K562 (cell line): Measurements from ENCODE around the gene C4orf50. TPM values are rescaled to one million over a fixed set of nuclear protein-coding genes. Genes with fewer than 3 reads are reported as not detected.

ENCODE experiments used
- ATAC-seq: fragments of 200-7000 bp; cut with Tn5 transposase; 3 replicates; pipeline ENCODE4 v1.9.1; 2020; ENCODE audit warnings: moderate library complexity
- BruUV-seq: library from RNA; stranded (reverse); fragments of 400-500 nt; replicated peaks from 2 replicates; lab custom pipeline; 2021; lab: Mats Ljungman, UMichigan
- CTCF ChIA-PET: fragments of 300-600 bp; formaldehyde crosslinking; extraction: SDS; loops from one replicate; lab custom pipeline; 2021; ENCODE audit warnings: low intra/inter-chr PET ratio; lab: Yijun Ruan, JAX
- POLR2A ChIA-PET: fragments of 300-600, 350-650 bp; sonication (Branson Sonifier 250); formaldehyde crosslinking; extraction: SDS; loops from one replicate; lab custom pipeline; 2021; ENCODE audit warnings: antibody characterized with exemption, inconsistent platforms; lab: Yijun Ruan, JAX
- DNase-seq, 4 experiments: peaks; one replicate each; pipeline versions ENCODE4 v3.0.0 to v3.0.0-alpha.2; 2011 to 2018; ENCODE audit warnings: low spot score in 3 of 4, mixed read lengths in 3 of 4; ENCODE audit errors: extremely low read depth in 1 of 4
- FAIRE-seq: peaks from 2 replicates; lab custom pipeline; 2011; peaks lifted over from hg19 to GRCh38; lab: Jason Lieb, UNC
- H2AFZ ChIP-seq: 2 replicates; pipeline ENCODE4 v1.6.0; 2011; ENCODE audit warnings: low read depth, low read length, control low read depth, inconsistent platforms
- H3K27ac ChIP-seq: fragments of 200-600 bp; 3 replicates; pipeline ENCODE4 v1.8.0; 2011; ENCODE audit warnings: low read depth, mild to moderate bottlenecking, control low read depth, inconsistent platforms, low read length, moderate library complexity, mixed read lengths; ENCODE audit errors: extremely low read depth
- H3K27me3 ChIP-seq, 2 experiments: fragments of 300-600 bp in 1 of 2; 2 replicates in 1 of 2; 3 replicates in 1 of 2; pipeline versions ENCODE4 v1.6.0 to v1.8.0; 2011; ENCODE audit warnings: inconsistent platforms in 2 of 2, low read length in 2 of 2, mild to moderate bottlenecking in 1 of 2, mixed read lengths in 1 of 2, moderate library complexity in 1 of 2; ENCODE audit not compliant: control insufficient read depth in 2 of 2, insufficient read depth in 2 of 2
- H3K36me3 ChIP-seq: fragments of 300-600 bp; 3 replicates; pipeline ENCODE4 v1.8.0; 2011; ENCODE audit warnings: mild to moderate bottlenecking, low read length, inconsistent platforms; ENCODE audit not compliant: control insufficient read depth, insufficient read depth
- H3K4me1 ChIP-seq, 2 experiments: fragments of 200-600 bp in 1 of 2; replicated peaks in 1 of 2; 2 replicates in 1 of 2; 3 replicates in 1 of 2; pipeline versions ENCODE4 v1.5.1 to v1.8.0; 2011; ENCODE audit warnings: inconsistent platforms in 2 of 2, low read length in 2 of 2, mild to moderate bottlenecking in 1 of 2, mixed read lengths in 1 of 2, moderate library complexity in 1 of 2; ENCODE audit not compliant: control insufficient read depth in 2 of 2, insufficient read depth in 2 of 2
- H3K4me2 ChIP-seq: 2 replicates; pipeline ENCODE4 v1.6.1; 2011; ENCODE audit warnings: low read length, control low read depth, inconsistent platforms, mixed read lengths; ENCODE audit not compliant: insufficient read depth
- H3K4me3 ChIP-seq: fragments of 200-600 bp; sonication (generic), shearing (Covaris generic); 2 replicates; pipeline ENCODE4 v1.5.1; 2016; ENCODE audit warnings: control low read depth, inconsistent platforms
- H3K79me2 ChIP-seq: fragments of 200-600 bp; 3 replicates; pipeline ENCODE4 v1.8.0; 2011; ENCODE audit warnings: low read length, inconsistent platforms; ENCODE audit not compliant: control insufficient read depth, insufficient read depth
- H3K9ac ChIP-seq, 2 experiments: 2 replicates each; pipeline versions ENCODE4 v1.6.0 to v1.6.1; 2011; ENCODE audit warnings: low read depth in 2 of 2, low read length in 2 of 2, control low read depth in 1 of 2, inconsistent platforms in 1 of 2, mild to moderate bottlenecking in 1 of 2, mixed read lengths in 1 of 2; ENCODE audit not compliant: insufficient read depth in 1 of 2
- H3K9me1 ChIP-seq: one replicate; pipeline ENCODE4 v1.6.0; 2011; ENCODE audit warnings: inconsistent platforms, mild to moderate bottlenecking, low read length, moderate library complexity; ENCODE audit not compliant: control insufficient read depth, insufficient read depth
- H3K9me3 ChIP-seq: replicated peaks from 2 replicates; pipeline ENCODE4 v1.5.1; 2011; ENCODE audit warnings: low read depth, low read length, inconsistent platforms; ENCODE audit not compliant: control insufficient read depth, insufficient read depth
- H4K20me1 ChIP-seq: replicated peaks from 2 replicates; pipeline ENCODE4 v1.6.1; 2011; ENCODE audit warnings: low read length, inconsistent platforms, mixed read lengths; ENCODE audit not compliant: control insufficient read depth, insufficient read depth
- ARID3B ChIP-seq: fragments of 250-450 bp; sonication (Bioruptor Pico); IDR thresholded peaks from 2 replicates; pipeline ENCODE4 v1.4.0; 2020; ENCODE audit warnings: borderline replicate concordance
- BMI1 ChIP-seq: fragments of 150-350 bp; IDR thresholded peaks from 2 replicates; pipeline ENCODE4 v1.6.1; 2014; ENCODE audit warnings: low read length
- CEBPG ChIP-seq, 3 experiments: fragments of 200-800 bp in 1 of 3; sonication (Bioruptor generic) in 1 of 3; sonication (generic) in 1 of 3; formaldehyde crosslinking in 1 of 3; IDR thresholded peaks in 2 of 3; conservative IDR thresholded peaks in 1 of 3; 2 replicates each; pipeline versions ENCODE4 v1.6.1 to v1.8.0; 2016 to 2022; ENCODE audit warnings: missing compliant biosample characterization in 2 of 3, missing genetic modification characterization in 2 of 3, mild to moderate bottlenecking in 1 of 3, missing genetic modification reagents in 1 of 3
- CREB1 ChIP-seq, 2 experiments: sonication (generic) in 1 of 2; formaldehyde crosslinking in 1 of 2; IDR thresholded peaks; 2 replicates each; pipeline versions ENCODE4 v1.6.1 to v1.8.0; 2012 to 2022; ENCODE audit warnings: inconsistent platforms in 1 of 2, mild to moderate bottlenecking in 1 of 2, missing genetic modification reagents in 1 of 2, moderate library complexity in 1 of 2
- FOXK1 ChIP-seq: sonication (generic); formaldehyde crosslinking; IDR thresholded peaks from 2 replicates; pipeline ENCODE4 v1.8.0; 2022; ENCODE audit warnings: missing genetic modification reagents, mild to moderate bottlenecking, borderline replicate concordance
- GATAD2B ChIP-seq: fragments of 450-650 bp; IDR thresholded peaks from 2 replicates; pipeline ENCODE4 v1.6.1; 2017; ENCODE audit warnings: mild to moderate bottlenecking, borderline replicate concordance
- HNRNPUL1 ChIP-seq: fragments of 200-400 bp; formaldehyde crosslinking; IDR thresholded peaks from 2 replicates; pipeline ENCODE4 v1.6.1; 2017; ENCODE audit warnings: low read length
- KLF6 ChIP-seq: fragments of 250-450 bp; sonication (Bioruptor Pico); IDR thresholded peaks from 2 replicates; pipeline ENCODE4 v1.4.0; 2020; ENCODE audit warnings: mild to moderate bottlenecking, moderate library complexity, borderline replicate concordance
- OTX1 ChIP-seq: fragments of 450-650 bp; formaldehyde crosslinking; IDR thresholded peaks from 2 replicates; pipeline ENCODE4 v1.4.0; 2022; ENCODE audit warnings: mild to moderate bottlenecking
- PURB ChIP-seq: sonication (generic); formaldehyde crosslinking; IDR thresholded peaks from 2 replicates; pipeline ENCODE4 v1.9.0; 2021; ENCODE audit warnings: low read depth, mild to moderate bottlenecking, missing genetic modification reagents
- SAFB2 ChIP-seq: fragments of 200-400 bp; formaldehyde crosslinking; IDR thresholded peaks from 2 replicates; pipeline ENCODE4 v1.6.1; 2018; ENCODE audit warnings: borderline replicate concordance, low read length, low read depth, moderate library complexity; ENCODE audit not compliant: severe bottlenecking
- SAP30 ChIP-seq: fragments of 200-600 bp; sonication (generic); IDR thresholded peaks from 2 replicates; pipeline ENCODE4 v1.6.1; 2012; ENCODE audit warnings: borderline replicate concordance, low read depth, mild to moderate bottlenecking, moderate library complexity, low read length, control low read depth, inconsistent platforms; ENCODE audit not compliant: insufficient read depth, poor library complexity, severe bottlenecking
- SMAD3 ChIP-seq: fragments of 450-650 bp; formaldehyde crosslinking; conservative IDR thresholded peaks from 2 replicates; pipeline ENCODE4 v1.4.0; 2020; ENCODE audit warnings: mild to moderate bottlenecking
- TCF7L2 ChIP-seq: fragments of 150-350 bp; IDR thresholded peaks from 2 replicates; pipeline ENCODE4 v1.6.1; 2016; ENCODE audit warnings: low read depth, mild to moderate bottlenecking, low read length, moderate library complexity
- YBX1 ChIP-seq: fragments of 450-650 bp; IDR thresholded peaks from 2 replicates; pipeline ENCODE4 v1.7.1; 2016; ENCODE audit warnings: mild to moderate bottlenecking
- ZFP91 ChIP-seq: sonication (generic); formaldehyde crosslinking; IDR thresholded peaks from 2 replicates; pipeline ENCODE4 v1.8.0; 2022; ENCODE audit warnings: mild to moderate bottlenecking, missing genetic modification reagents
- ZNF551 ChIP-seq: fragments of 250-450 bp; sonication (Bioruptor Pico); IDR thresholded peaks from 2 replicates; pipeline ENCODE4 v1.5.0; 2021; ENCODE audit warnings: mild to moderate bottlenecking, moderate library complexity
- WGBS: fragments of 100-300 bp; shearing (Covaris generic); methylation state at CpG from one replicate; pipeline ENCODE4 v1.1.6; 2016; ENCODE audit warnings: low coverage, mixed read lengths; ENCODE audit not compliant: insufficient coverage; ENCODE audit errors: missing lambda C conversion rate; 5-methylcytosine and 5-hydroxymethylcytosine counted together
- in situ Hi-C: fragments of 300-500 bp; cut with MboI; formaldehyde crosslinking; loops from 4 replicates; pipeline ENCODE4 v1.15.0; 2018; ENCODE audit warnings: inconsistent platforms, mixed read lengths
- intact Hi-C: fragments of 100-400 bp; cut with micrococcal nuclease; formaldehyde crosslinking; loops from 2 replicates; pipeline ENCODE4 v1.14.2; 2022
- polyA plus RNA-seq, 8 experiments: library from polyadenylated mRNA; depleted of rRNA in 4 of 8; stranded (reverse) in 5 of 8; unstranded in 3 of 8; fragments of >200 nt; fragmentation: Nextera tagmentation in 2 of 8; fragmentation: Illumina TruSeq in 1 of 8; extraction: Ambion mirVana in 2 of 8; extraction: Trizol in 1 of 8; gene quantifications; 2 replicates each; pipeline versions ENCODE4 v1.2.1 to v1.2.3, GENCODE V29; 2011 to 2014; ENCODE audit warnings: inconsistent platforms in 1 of 8, missing spikeins in 1 of 8
- total RNA-seq, 7 experiments: library from RNA; depleted of rRNA in 6 of 7; stranded (reverse); fragments of >200 nt in 6 of 7; fragmentation: Illumina TruSeq in 2 of 7; extraction: Trizol in 2 of 7; gene quantifications; 2 replicates each; pipeline versions ENCODE4 v1.2.1 to v1.2.3, GENCODE V29; 2011 to 2021; ENCODE audit warnings: low replicate concordance in 1 of 7

C4orf50 gene
- total and polyA plus RNA-seq, 9 of the 15 experiments (the other 6 are each of a cell fraction or from before 2014, with no cell fraction given), result not detected

GRCh38 chr4:6031846-6032245, 13.6 kb upstream of the C4orf50 start (continued):
- TF ChIP-seq OTX1 (CRISPR knock-in tag), result no peak

- WGBS, result 2% methylated on average over 7 of the region's 7 CpGs
- in situ Hi-C loops, result no loop called here
- Histone ChIP-seq H3K4me3 (no peak overlapping the region), H3K79me2 (no peaks in the 10 kb centered on the region), H3K36me3 (no peaks in the 10 kb centered on the region), H3K9me3 (no peaks in the 10 kb centered on the region), H3K9ac (no peak overlapping the region), H3K9me1 (no peaks in the 10 kb centered on the region), H3K4me2 (no peak overlapping the region), H4K20me1 (no peaks in the 10 kb centered on the region), H3K27me3 (peaks cover 3 to 49% of the 10 kb centered on the region in 2 experiments), H2AFZ (no peak overlapping the region), H3K27ac (no peak overlapping the region), H3K4me1 (no peaks in the 10 kb centered on the region)
- ATAC-seq (no peak), DNase-seq (no peak), FAIRE-seq (no peak)
- POLR2A ChIA-PET, result no interaction called here
- no peak for TF ChIP-seq TCF7L2
- no peak for TF ChIP-seq CREB1 (IDR thresholded peaks at IDR 0.05)
- TF ChIP-seq CREB1 (CRISPR knock-in tag; IDR thresholded peaks at IDR 0.05), result no peak
- no peak for TF ChIP-seq SMAD3 (CRISPR knock-in tag)
- no peak for TF ChIP-seq PURB (CRISPR knock-in tag)
- no peak for TF ChIP-seq BMI1
- no peak for TF ChIP-seq ARID3B (CRISPR knock-in tag)
- TF ChIP-seq FOXK1 (CRISPR knock-in tag), result no peak
- no peak for TF ChIP-seq SAFB2
- TF ChIP-seq ZFP91 (CRISPR knock-in tag), result no peak
- no peak for TF ChIP-seq HNRNPUL1
- TF ChIP-seq CEBPG (CRISPR knock-in tag; IDR thresholded peaks at IDR 0.05), result no peak
- TF ChIP-seq CEBPG (tag; conservative IDR thresholded peaks at IDR 0.05 in 1 of 2, IDR thresholded peaks at IDR 0.05 in 1 of 2), result no peak
- TF ChIP-seq YBX1, result no peak
- no peak for TF ChIP-seq SAP30
- no peak for TF ChIP-seq KLF6 (CRISPR knock-in tag)
- no peak for TF ChIP-seq GATAD2B
- no peak for TF ChIP-seq ZNF551 (CRISPR knock-in tag)
- intact Hi-C loops, result no loop called here
- BruUV-seq, result no TSS peak
- CTCF ChIA-PET, result no interaction called here
These were observed 12.4 kb upstream of the C4orf50 start for GRCh38 chr4:6030679-6031078.
